ENCODE measurements around the gene GINS3.

The GINS3 gene

GRCh38 chr16:58392215-58393137, at the start of gene GINS3:
GINS3 (plus strand) TSS chr16:58392471; CDS start chr16:58392602, 131 bp downstream.
- peak; percentile 43 for DNase-seq

- no peak for DNase-seq
Observed at GRCh38 chr16:58343562-58343961, 48.7 kb upstream of the GINS3 start.

DNA sequence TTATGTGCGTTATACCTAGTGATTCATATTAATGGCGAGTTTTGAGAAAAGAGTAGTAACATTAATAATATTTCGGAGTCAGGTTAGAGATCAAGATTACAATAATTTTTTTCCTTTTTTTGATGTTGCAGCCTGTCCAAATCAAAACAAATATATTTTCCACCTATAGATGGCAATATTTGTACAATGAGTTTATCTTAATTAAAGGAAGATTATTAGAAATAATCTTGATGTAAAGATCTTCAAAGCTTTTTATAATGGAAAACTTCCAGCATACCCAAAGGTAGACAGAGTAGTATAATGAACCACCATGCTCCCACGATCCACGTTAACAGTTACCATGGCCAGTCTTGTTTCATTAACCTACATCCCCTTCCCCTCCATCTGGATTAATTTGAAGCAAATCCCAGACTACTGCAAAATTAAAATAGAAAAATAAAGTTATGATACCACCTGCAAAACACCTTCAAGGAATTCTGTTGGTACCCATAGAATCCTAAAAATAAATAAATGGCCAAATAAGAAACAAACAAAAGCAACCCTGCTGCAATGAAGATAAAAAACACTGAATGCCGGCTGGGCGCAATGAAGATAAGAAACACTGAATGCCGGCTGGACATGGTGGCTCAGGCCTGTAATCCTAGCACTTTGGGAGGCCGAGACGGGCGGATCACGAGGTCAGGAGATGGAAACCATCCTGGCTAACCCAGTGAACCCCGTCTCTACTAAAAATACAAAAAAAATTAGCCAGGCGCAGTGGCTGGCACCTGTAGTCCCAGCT, 46.5 kb upstream of the GINS3 start:
- no peak for DNase-seq

- no peak for DNase-seq
Observed at GRCh38 chr16:58346831-58347371, 45.4 kb upstream of the GINS3 start.

- no peak for DNase-seq
Observed at GRCh38 chr16:58348986-58349385, 43.3 kb upstream of the GINS3 start.

- DNase-seq: no peak
Observed at GRCh38 chr16:58352690-58353089, 39.6 kb upstream of the GINS3 start.

DNA sequence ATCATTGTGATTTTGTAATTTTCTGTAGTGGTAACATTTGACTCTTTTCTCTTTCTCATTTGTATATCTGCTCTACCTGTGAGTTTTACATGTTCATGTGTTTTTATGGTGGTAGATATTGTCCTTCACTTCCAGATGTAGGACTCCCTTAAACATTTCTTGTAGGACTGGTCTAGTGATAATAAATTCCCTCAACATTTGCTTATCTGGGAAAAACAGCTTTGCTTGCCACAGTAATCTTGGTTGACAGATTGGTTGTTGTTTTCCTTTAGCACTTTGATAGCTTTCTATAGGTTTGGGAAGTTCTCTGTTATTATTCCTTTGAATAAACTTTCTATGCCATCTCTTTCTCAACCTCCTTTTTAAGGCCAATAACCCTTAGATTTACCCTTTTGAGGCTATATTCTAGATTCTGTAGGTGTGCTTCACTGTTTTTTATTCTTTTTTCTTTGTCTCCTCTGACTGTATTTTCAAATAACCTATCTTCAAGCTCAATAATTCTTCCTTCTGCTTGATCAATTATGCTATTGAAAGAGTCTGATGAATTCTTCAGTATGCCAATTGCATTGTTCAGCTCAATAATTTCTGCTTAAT, 32.1 kb upstream of the GINS3 start:
- no peak for DNase-seq

DNA sequence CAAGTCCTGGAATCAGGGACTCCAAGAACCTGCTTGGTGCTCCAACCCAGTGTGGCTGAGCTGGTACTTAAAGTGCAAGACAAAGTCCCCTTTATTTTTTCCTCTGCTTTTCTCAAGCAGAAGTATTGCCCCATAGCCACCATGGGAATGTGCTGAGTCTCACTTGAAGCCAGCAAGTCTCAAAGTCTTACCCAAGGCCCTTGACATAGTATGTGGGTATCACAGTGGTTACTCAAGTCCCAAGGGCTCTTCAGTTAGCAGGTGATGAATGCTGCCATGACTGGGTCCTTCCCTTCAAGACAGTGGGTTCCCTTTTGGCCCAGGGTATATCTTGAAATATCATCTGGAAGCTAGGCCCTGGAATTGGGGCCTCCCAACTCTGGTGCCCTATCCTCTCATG, 30.5 kb upstream of the GINS3 start:
- no peak for DNase-seq

- DNase-seq: no peak
Observed at GRCh38 chr16:58363746-58364393, 28.4 kb upstream of the GINS3 start.

- no peak for DNase-seq
Observed at GRCh38 chr16:58365623-58366022, 26.6 kb upstream of the GINS3 start.

DNA sequence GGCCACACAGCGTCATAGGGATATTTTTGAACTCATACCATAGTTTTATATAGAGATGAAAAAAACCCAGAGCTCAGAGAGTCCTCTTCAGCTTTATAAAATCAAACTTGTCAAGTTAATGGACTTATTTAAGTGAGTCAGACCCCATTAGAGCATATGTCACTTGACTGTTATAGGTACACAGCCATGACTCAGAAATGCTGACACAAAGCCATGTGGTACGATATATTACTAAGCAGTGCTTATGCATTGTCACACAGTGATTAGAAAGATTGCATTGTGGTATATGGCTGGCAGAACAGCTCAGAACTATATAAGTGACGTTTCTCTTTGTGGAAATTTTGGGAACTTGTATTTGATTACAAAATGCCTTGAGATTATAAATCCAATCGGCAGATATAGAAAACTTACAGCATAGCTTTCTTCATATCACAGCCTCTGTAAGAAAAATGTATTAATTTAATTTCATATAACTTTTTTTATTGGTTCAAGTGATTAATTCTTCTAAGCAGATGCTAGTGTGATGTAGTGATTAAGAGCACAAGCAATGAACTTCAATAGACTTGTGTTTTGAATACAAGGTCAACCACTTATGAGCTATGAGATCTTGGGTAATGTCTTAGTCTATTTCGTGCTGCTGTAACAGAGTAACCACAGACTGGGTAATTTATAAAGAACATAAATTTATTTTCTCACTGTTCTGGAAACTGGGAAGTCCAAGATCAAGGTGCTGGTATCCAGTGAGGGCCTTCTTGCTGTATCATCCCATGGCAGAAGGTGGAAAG, 25.8 kb upstream of the GINS3 start:
- no peak for DNase-seq

GRCh38 chr16:58367252-58367651, 25.0 kb upstream of the GINS3 start:
- no peak for DNase-seq

DNA sequence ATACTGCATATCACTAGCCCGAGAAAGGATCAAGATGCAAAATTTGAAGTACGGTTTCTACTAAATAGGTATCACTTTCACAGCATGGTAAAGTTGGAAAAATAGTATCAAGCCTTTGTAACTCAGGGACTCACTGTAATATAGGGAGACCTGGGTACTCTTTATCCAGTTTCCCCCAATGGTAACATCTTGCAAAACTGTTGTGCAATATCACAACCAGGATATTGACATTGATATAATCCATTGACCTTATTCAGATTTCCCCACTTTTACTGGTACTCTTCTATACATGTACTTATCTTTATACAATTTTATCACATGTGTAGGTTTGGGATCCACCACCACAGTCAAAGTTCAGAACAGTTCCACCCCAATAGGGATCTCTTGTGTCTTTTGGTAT, 20.4 kb upstream of the GINS3 start:
- no peak for DNase-seq

- DNase-seq: no peak
Observed at GRCh38 chr16:58375386-58375785, 16.9 kb upstream of the GINS3 start.

DNA sequence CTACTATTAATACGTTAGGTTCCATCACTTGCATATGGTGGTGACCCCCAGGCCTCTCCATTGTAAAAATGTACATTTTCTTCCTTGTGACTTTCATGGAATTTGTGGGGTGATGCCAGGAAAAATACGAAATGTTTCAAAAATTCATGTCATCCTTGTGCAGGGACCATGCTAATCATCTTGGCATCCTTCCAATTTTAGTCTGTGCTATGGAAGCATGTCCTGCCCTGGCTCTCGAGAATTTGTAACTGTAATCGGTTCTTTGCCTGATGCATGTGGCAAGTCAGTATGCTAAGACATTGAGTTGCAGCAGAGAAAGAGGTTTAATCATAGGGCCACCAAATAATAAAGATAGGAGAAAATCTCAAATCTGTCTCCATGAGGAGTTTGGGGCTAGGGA, 14.3 kb upstream of the GINS3 start:
- no peak for DNase-seq

DNA sequence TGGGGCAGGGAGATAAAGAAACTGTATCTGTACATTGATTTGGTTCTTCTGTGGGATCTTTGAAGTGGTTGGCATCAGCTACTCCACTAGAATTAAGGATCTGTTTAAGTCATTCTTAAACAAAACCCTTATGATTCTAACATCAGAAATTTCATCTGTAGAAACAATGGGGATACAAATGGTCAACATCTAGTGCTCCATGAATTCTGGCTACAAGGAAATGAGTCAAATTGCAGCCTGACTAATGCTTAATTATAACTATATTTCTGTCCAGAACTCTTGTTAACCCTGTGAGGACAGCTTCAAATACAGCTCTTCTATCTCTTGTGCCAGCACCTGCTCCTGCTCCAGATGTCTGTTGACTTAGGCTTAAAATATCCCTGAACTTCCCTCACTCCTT, 13.9 kb upstream of the GINS3 start:
- DNase-seq: no peak

GRCh38 chr16:58379736-58380135, 12.5 kb upstream of the GINS3 start:
- no peak for DNase-seq

DNA sequence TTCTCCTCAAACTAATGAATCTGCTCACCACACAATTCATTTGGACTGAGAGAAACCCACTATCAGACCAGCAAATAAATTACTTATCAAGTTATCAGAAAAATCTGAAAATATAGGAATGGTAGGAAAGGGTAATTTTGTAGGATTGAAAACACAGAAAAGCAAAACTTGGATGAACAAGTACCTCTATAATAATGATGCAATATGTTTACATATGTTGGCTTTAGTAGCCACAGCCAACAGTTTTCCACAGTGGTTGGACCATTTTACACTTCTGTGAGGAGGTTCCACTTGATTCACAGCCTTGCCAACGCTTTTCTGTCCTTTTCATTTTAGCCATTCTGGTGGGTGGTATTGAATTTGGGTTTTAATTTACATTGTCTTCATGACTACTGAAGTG, 10.6 kb upstream of the GINS3 start:
- no peak for DNase-seq

- DNase-seq: no peak
Observed at GRCh38 chr16:58384437-58385055, 7.7 kb upstream of the GINS3 start.

- no peak for DNase-seq
Observed at GRCh38 chr16:58385218-58385773, 7.0 kb upstream of the GINS3 start.

- DNase-seq: no peak
Observed at GRCh38 chr16:58389724-58390123, 2.5 kb upstream of the GINS3 start.
